Endothelial cell of umbilical vein (primary cell): ENCODE measurements around the gene AMER2. TPM values are rescaled to one million over a fixed set of nuclear protein-coding genes. Genes with fewer than 3 reads are reported as not detected.
A peak's percentile ranks its signal among the peaks of the same experiment; 100 is the strongest.

Experiments used
- Bru-seq: library from RNA; stranded (reverse); fragments of 400-500 nt; gene quantifications from one replicate; lab custom pipeline; 2021; lab: Mats Ljungman, UMichigan
- BruChase-seq, 2 experiments: library from RNA; stranded (reverse); fragments of 400-500 nt; gene quantifications; one replicate each; lab custom pipeline; 2021; lab: Mats Ljungman, UMichigan
- BruUV-seq: library from RNA; stranded (reverse); fragments of 400-500 nt; replicated peaks from 2 replicates; lab custom pipeline; 2021; lab: Mats Ljungman, UMichigan
- CTCF ChIA-PET: fragments of 300-600, 350-600 bp; sonication (Branson Sonifier 250); formaldehyde crosslinking; loops from one replicate; lab custom pipeline; 2021; ENCODE audit warnings: antibody characterized with exemption, inconsistent platforms; lab: Charles Lee
- POLR2A ChIA-PET: fragments of 300-600, 350-600 bp; sonication (Branson Sonifier 250); formaldehyde crosslinking; loops from one replicate; lab custom pipeline; 2021; ENCODE audit warnings: antibody characterized with exemption, inconsistent platforms; lab: Charles Lee
- DNase-seq: peaks from one replicate; pipeline ENCODE4 v3.0.0-alpha.2; 2011; ENCODE audit warnings: low read depth, low spot score
- FAIRE-seq: peaks from 2 replicates; lab custom pipeline; 2011; peaks lifted over from hg19 to GRCh38; lab: Jason Lieb, UNC
- H2AFZ ChIP-seq: 2 replicates; pipeline ENCODE4 v1.6.0; 2012; ENCODE audit warnings: low read depth, low read length, control low read depth, inconsistent platforms
- H3K27ac ChIP-seq: 2 replicates; pipeline ENCODE4 v1.5.1; 2011; ENCODE audit warnings: low read depth, mild to moderate bottlenecking, control low read depth, low read length, moderate library complexity; ENCODE audit not compliant: insufficient read depth
- H3K27me3 ChIP-seq, 2 experiments: 2 replicates each; pipeline versions ENCODE4 v1.6.0 to v1.6.1; 2011; ENCODE audit warnings: low read length in 2 of 2, mixed read lengths in 1 of 2; ENCODE audit not compliant: control insufficient read depth in 2 of 2, insufficient read depth in 2 of 2
- H3K36me3 ChIP-seq, 2 experiments: 2 replicates in 1 of 2; 3 replicates in 1 of 2; pipeline ENCODE4 v1.5.1; 2011; ENCODE audit warnings: low read length in 2 of 2, mild to moderate bottlenecking in 1 of 2, moderate library complexity in 1 of 2; ENCODE audit not compliant: control insufficient read depth in 2 of 2, insufficient read depth in 2 of 2; ENCODE audit errors: extremely low read depth in 1 of 2
- H3K4me1 ChIP-seq: 3 replicates; pipeline ENCODE4 v1.5.1; 2011; ENCODE audit warnings: mild to moderate bottlenecking, low read length; ENCODE audit not compliant: control insufficient read depth, insufficient read depth; ENCODE audit errors: extremely low read depth
- H3K4me2 ChIP-seq: 2 replicates; pipeline ENCODE4 v1.6.1; 2011; ENCODE audit warnings: low read length, control low read depth, mixed read lengths; ENCODE audit not compliant: insufficient read depth
- H3K4me3 ChIP-seq, 3 experiments: fragments of 200-600 bp in 1 of 3; sonication (generic), shearing (Covaris generic) in 1 of 3; replicated peaks in 1 of 3; 2 replicates each; pipeline ENCODE4 v1.5.1; 2011 to 2016; ENCODE audit warnings: control low read depth in 3 of 3, low read length in 3 of 3, mild to moderate bottlenecking in 2 of 3, inconsistent platforms in 1 of 3, low read depth in 1 of 3, moderate library complexity in 1 of 3; ENCODE audit not compliant: insufficient read depth in 1 of 3
- H3K79me2 ChIP-seq: 2 replicates; pipeline ENCODE4 v1.6.0; 2012; ENCODE audit warnings: low read length, inconsistent platforms; ENCODE audit not compliant: control insufficient read depth, insufficient read depth
- H3K9ac ChIP-seq: replicated peaks from 2 replicates; pipeline ENCODE3; 2011; ENCODE audit warnings: low read length, control low read depth; ENCODE audit not compliant: insufficient read depth; ENCODE audit errors: extremely low read depth
- H3K9me1 ChIP-seq: replicated peaks from 3 replicates; pipeline ENCODE4 v1.6.0; 2011; ENCODE audit warnings: mild to moderate bottlenecking, low read length; ENCODE audit not compliant: control insufficient read depth, insufficient read depth; ENCODE audit errors: extremely low read depth
- H3K9me3 ChIP-seq: replicated peaks from 2 replicates; pipeline ENCODE4 v1.5.1; 2012; ENCODE audit warnings: low read length, inconsistent platforms; ENCODE audit not compliant: control insufficient read depth, insufficient read depth
- H4K20me1 ChIP-seq: replicated peaks from 2 replicates; pipeline ENCODE3; 2011; ENCODE audit warnings: mild to moderate bottlenecking, low read length; ENCODE audit not compliant: control insufficient read depth, insufficient read depth; ENCODE audit errors: extremely low read depth
- EZH2 ChIP-seq: IDR thresholded peaks from 2 replicates; pipeline ENCODE4 v1.6.1; 2012; ENCODE audit warnings: borderline replicate concordance, low read depth, mild to moderate bottlenecking, moderate library complexity, low read length, inconsistent platforms; ENCODE audit not compliant: severe bottlenecking
- FOS ChIP-seq: IDR thresholded peaks from 2 replicates; pipeline ENCODE4 v1.6.1; 2011; ENCODE audit warnings: mild to moderate bottlenecking, low read length, moderate library complexity, borderline replicate concordance; ENCODE audit not compliant: insufficient read depth
- dilution Hi-C: fragments of 300-500 bp; cut with MboI; formaldehyde crosslinking; loops from one replicate; pipeline ENCODE4 v1.15.0; 2019; ENCODE audit warnings: low sequenced_read_pairs; ENCODE audit not compliant: extremely low pct_ligation_motif_present
- intact Hi-C: fragments of 100-400 bp; cut with micrococcal nuclease; formaldehyde crosslinking; loops from one replicate; pipeline ENCODE4 v1.10.0; 2022
- long read RNA-seq: library from polyadenylated mRNA; stranded (forward); transcript quantifications from one replicate; pipeline ENCODE4 v2.0.0, GENCODE V29; 2021
- polyA minus RNA-seq, 3 experiments: library from RNA; depleted of rRNA, polyadenylated mRNA; stranded (reverse); fragments of >200 nt; gene quantifications; 1 replicate in 1 of 3; 2 replicates in 2 of 3; pipeline ENCODE4 v1.2.3, GENCODE V29; 2011
- polyA plus RNA-seq, 4 experiments: library from polyadenylated mRNA; depleted of rRNA in 3 of 4; stranded (reverse) in 3 of 4; unstranded in 1 of 4; fragments of >200 nt; gene quantifications; 2 replicates each; pipeline versions ENCODE4 v1.2.1 to v1.2.3, GENCODE V29; 2011 to 2012; ENCODE audit warnings: missing spikeins in 1 of 4
- total RNA-seq: library from RNA; stranded (reverse); gene quantifications from 2 replicates; pipeline ENCODE4 v1.2.3, GENCODE V29; 2021

AMER2 gene, protein sequence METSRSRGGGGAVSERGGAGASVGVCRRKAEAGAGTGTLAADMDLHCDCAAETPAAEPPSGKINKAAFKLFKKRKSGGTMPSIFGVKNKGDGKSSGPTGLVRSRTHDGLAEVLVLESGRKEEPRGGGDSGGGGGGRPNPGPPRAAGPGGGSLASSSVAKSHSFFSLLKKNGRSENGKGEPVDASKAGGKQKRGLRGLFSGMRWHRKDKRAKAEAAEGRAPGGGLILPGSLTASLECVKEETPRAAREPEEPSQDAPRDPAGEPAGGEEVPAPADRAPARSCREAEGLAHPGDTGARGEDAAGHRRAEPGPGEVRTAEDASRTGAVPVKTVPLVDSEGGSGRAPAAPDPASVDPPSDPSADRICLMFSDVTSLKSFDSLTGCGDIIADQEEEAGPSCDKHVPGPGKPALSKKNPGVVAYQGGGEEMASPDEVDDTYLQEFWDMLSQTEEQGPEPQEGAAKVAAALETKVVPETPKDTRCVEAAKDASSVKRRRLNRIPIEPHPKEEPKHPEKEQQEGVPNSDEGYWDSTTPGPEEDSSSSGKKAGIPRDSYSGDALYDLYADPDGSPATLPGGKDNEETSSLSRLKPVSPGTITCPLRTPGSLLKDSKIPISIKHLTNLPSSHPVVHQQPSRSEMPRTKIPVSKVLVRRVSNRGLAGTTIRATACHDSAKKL
- total RNA-seq (not detected in 2 replicates), polyA plus RNA-seq (not detected in 2 replicates), polyA minus RNA-seq (not detected in 2 replicates), Bru-seq, nascent RNA (not detected), BruChase-seq, experiment 1, labeled RNA remaining after a 6-hour chase (not detected), BruChase-seq, experiment 2, labeled RNA remaining after a 2-hour chase (percentile 8 among the genes with signal in this experiment)
- polyA plus RNA-seq (2011; cell fraction: cytosol; rRNA removed) = not detected in 2 replicates
- polyA plus RNA-seq (2011; cell fraction: nucleus; rRNA removed) = not detected in 2 replicates
- not detected in 2 replicates for polyA plus RNA-seq (2012)
- polyA minus RNA-seq (2011; cell fraction: cytosol; rRNA and poly(A)+ RNA removed) = not detected
- not detected in 2 replicates for polyA minus RNA-seq (2011; cell fraction: nucleus; rRNA and poly(A)+ RNA removed)
- long read RNA-seq = 0 reads

DNA sequence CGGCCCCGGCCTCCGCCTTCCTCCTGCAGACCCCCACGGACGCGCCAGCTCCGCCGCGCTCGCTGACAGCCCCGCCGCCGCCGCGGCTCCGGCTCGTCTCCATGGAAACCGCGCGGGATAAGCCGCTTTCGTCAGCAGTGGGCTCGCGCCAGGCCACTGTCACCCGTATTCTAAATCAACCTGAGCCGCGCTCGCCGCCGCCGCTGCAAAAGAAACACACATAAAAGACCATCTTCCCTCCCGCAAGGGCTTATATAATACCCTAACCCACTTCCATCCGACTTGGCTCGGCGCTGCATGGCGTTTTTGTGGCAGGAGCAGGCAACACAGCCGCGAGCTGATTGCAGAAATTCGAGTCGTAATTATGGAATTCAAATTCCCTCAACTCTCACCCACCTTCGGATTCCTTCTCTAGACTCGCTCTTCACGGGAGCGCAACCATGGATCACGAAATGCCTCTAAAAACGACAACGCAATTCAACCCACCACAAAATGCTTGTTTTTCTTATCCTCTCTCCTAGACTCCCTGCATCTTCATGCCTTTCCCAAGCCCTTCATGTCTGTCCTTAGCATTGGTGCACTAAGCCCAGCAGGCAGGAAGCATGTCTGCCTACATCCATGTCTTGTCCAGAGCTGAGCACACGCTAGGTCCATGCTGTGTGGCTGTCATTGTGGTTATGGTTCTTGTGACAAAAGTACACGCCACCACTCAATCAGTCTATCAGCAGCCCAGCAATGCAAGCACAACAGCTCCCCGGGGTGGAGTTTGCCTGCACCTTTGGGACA is at the start of gene AMER2:
AMER2 (minus strand) TSS at position 772 of the 786 bp plus-strand sequence; CDS start at position 103, 669 bp downstream.
- Histone ChIP-seq H3K36me3 (no peaks in the 10 kb centered on the region), H3K4me3 (peak within 1 kb of the TSS; percentile 5 to 21 (median 7)), H2AFZ (peak within 1 kb of the TSS; percentile 47), H3K79me2 (no peaks in the 10 kb centered on the region), H4K20me1 (no peaks in the 10 kb centered on the region), H3K9ac (no peak within 1 kb of the TSS), H3K9me1 (no peaks in the 10 kb centered on the region), H3K4me1 (no peaks in the 10 kb centered on the region), H3K4me2 (peak within 1 kb of the TSS; percentile 46), H3K27ac (no peak within 1 kb of the TSS), H3K9me3 (no peaks in the 10 kb centered on the region), H3K27me3 (peaks cover 32 to 65% of the 10 kb centered on the region in 2 experiments)
- dilution Hi-C loops = no loop called here
- BruUV-seq = no TSS peak
- CTCF ChIA-PET = no interaction called here
- intact Hi-C loops = no loop called here
- POLR2A ChIA-PET = no interaction called here
- TF ChIP-seq FOS (no peak), EZH2 (peak; percentile 88)
- FAIRE-seq (no peak), DNase-seq (peak; percentile 21)
